CD8-positive, alpha-beta memory T cell (primary cell): ENCODE measurements around the gene GGACT. TPM values are rescaled to one million over a fixed set of nuclear protein-coding genes. Genes with fewer than 3 reads are reported as not detected.
A peak's percentile ranks its signal among the peaks of the same experiment; 100 is the strongest.

Experiments
- CTCF ChIA-PET: fragments of 350-600 bp; sonication (Branson Sonifier 250); formaldehyde crosslinking; loops from one replicate; lab custom pipeline; 2021; ENCODE audit warnings: antibody characterized with exemption; lab: Charles Lee
- POLR2A ChIA-PET: fragments of 350-600 bp; sonication (Branson Sonifier 250); formaldehyde crosslinking; loops from one replicate; lab custom pipeline; 2021; ENCODE audit warnings: antibody characterized with exemption; lab: Charles Lee
- DNase-seq, 5 donors: peaks; one replicate each; pipeline versions ENCODE4 v3.0.0 to v3.0.0-alpha.2; 2020 to 2022; ENCODE audit warnings: mixed read lengths in 1 of 5
- H3K27ac ChIP-seq: one replicate; pipeline ENCODE4 v1.7.0; 2013; ENCODE audit warnings: low read depth, mild to moderate bottlenecking, low read length, moderate library complexity
- H3K27me3 ChIP-seq: 2 replicates; pipeline ENCODE4 v1.7.0; 2013; ENCODE audit warnings: low read length, mild to moderate bottlenecking; ENCODE audit not compliant: insufficient read depth, poor library complexity, severe bottlenecking
- H3K36me3 ChIP-seq: 2 replicates; pipeline ENCODE4 v1.7.0; 2013; ENCODE audit warnings: mild to moderate bottlenecking, low read length, moderate library complexity; ENCODE audit not compliant: insufficient read depth
- H3K4me1 ChIP-seq: 2 replicates; pipeline ENCODE4 v1.7.0; 2013; ENCODE audit warnings: mild to moderate bottlenecking, low read length, moderate library complexity; ENCODE audit not compliant: insufficient read depth
- H3K4me3 ChIP-seq: 2 replicates; pipeline ENCODE4 v1.7.0; 2013; ENCODE audit warnings: mild to moderate bottlenecking, low read length
- H3K9me3 ChIP-seq: 2 replicates; pipeline ENCODE4 v1.7.0; 2013; ENCODE audit warnings: mild to moderate bottlenecking, low read length
- H3K27ac Mint-ChIP-seq, 8 donors: one replicate each; pipeline ENCODE4 v1.8.0; 2020 to 2021; ENCODE audit warnings: mixed read lengths in 8 of 8, mild to moderate bottlenecking in 6 of 8, inconsistent platforms in 3 of 8, moderate library complexity in 3 of 8
- H3K27me3 Mint-ChIP-seq, 2 donors: one replicate each; pipeline ENCODE4 v1.8.0; 2020 to 2021; ENCODE audit warnings: mixed read lengths in 2 of 2, mild to moderate bottlenecking in 1 of 2, moderate library complexity in 1 of 2
- H3K36me3 Mint-ChIP-seq, 3 donors: one replicate each; pipeline ENCODE4 v1.8.0; 2020 to 2021; ENCODE audit warnings: mixed read lengths in 3 of 3, inconsistent platforms in 1 of 3, mild to moderate bottlenecking in 1 of 3
- H3K4me1 Mint-ChIP-seq, 3 donors: one replicate each; pipeline ENCODE4 v1.8.0; 2020 to 2021; ENCODE audit warnings: mixed read lengths in 3 of 3, inconsistent platforms in 1 of 3, mild to moderate bottlenecking in 1 of 3
- H3K4me3 Mint-ChIP-seq, 7 donors: one replicate each; pipeline ENCODE4 v1.8.0; 2020 to 2021; ENCODE audit warnings: mixed read lengths in 7 of 7, mild to moderate bottlenecking in 6 of 7, moderate library complexity in 4 of 7, inconsistent platforms in 2 of 7
- H3K9me3 Mint-ChIP-seq, 5 donors: one replicate each; pipeline ENCODE4 v1.8.0; 2020 to 2022; ENCODE audit warnings: mixed read lengths in 5 of 5, mild to moderate bottlenecking in 3 of 5, moderate library complexity in 2 of 5, inconsistent platforms in 1 of 5
- polyA plus RNA-seq: library from polyadenylated mRNA; unstranded; fragments of 300-500 nt; fragmentation: Illumina TruSeq; gene quantifications from one replicate; pipeline ENCODE4 v1.2.3, GENCODE V29; 2021
- total RNA-seq, 2 experiments: library from RNA; stranded (reverse); gene quantifications; one replicate each; pipeline ENCODE4 v1.2.3, GENCODE V29; 2021

GGACT gene
- total and polyA plus RNA-seq, 3 experiments from 2014 or later, result 4.9 to 9.2 (median 5.7) TPM

GRCh38 chr13:100561599-100562204, 26.9 kb downstream of the GGACT start:
- Mint-ChIP-seq H3K27ac (no peak overlapping the region), H3K4me1 (peaks cover 5 to 10% (median 8%) of the 10 kb centered on the region in 3 donors), H3K4me3 (no peak overlapping the region), H3K36me3 (peaks cover 5 to 10% (median 9%) of the 10 kb centered on the region in 3 donors), H3K27me3 (no peaks in the 10 kb centered on the region), H3K9me3 (peaks cover 0 to 2% (median 0%) of the 10 kb centered on the region in 5 donors)
- H3K4me1 ChIP-seq, result no peaks in the 10 kb centered on the region
- no peaks in the 10 kb centered on the region for H3K27me3 ChIP-seq
- H3K27ac ChIP-seq, result no peak overlapping the region
- H3K4me3 ChIP-seq, result no peak overlapping the region
- ChIA-PET POLR2A (no interaction called here), CTCF (interaction anchor here (0.9 to 2.7 kb wide), 2 partner anchors 11 to 12 kb away, joined by 3 to 7 read pairs; no protein-coding TSS in a partner anchor)
- DNase-seq, result no peak
- no peaks in the 10 kb centered on the region for H3K36me3 ChIP-seq
- H3K9me3 ChIP-seq, result no peaks in the 10 kb centered on the region

GRCh38 chr13:100561158-100561499, 27.5 kb downstream of the GGACT start:
- no peak overlapping the region for H3K27ac Mint-ChIP-seq
- no peak overlapping the region for H3K4me3 Mint-ChIP-seq
- CTCF ChIA-PET, result interaction anchor here (0.9 to 2.7 kb wide), 2 partner anchors 11 to 12 kb away, joined by 3 to 7 read pairs; no protein-coding TSS in a partner anchor
- peaks cover 5 to 10% (median 8%) of the 10 kb centered on the region in 3 donors for H3K4me1 Mint-ChIP-seq
- no peaks in the 10 kb centered on the region for H3K9me3 Mint-ChIP-seq
- H3K4me1 ChIP-seq, result no peaks in the 10 kb centered on the region
- no peaks in the 10 kb centered on the region for H3K36me3 ChIP-seq
- no peaks in the 10 kb centered on the region for H3K9me3 ChIP-seq
- no peak overlapping the region for H3K4me3 ChIP-seq
- H3K27me3 ChIP-seq, result no peaks in the 10 kb centered on the region
- POLR2A ChIA-PET, result no interaction called here
- no peaks in the 10 kb centered on the region for H3K27me3 Mint-ChIP-seq
- no peak for DNase-seq
- peaks cover 3 to 7% (median 5%) of the 10 kb centered on the region in 3 donors for H3K36me3 Mint-ChIP-seq
- no peak overlapping the region for H3K27ac ChIP-seq

GRCh38 chr13:100560498-100561157, 28.0 kb downstream of the GGACT start:
- H3K36me3 Mint-ChIP-seq, result peaks cover 4 to 8% (median 5%) of the 10 kb centered on the region in 3 donors
- no peak for DNase-seq
- H3K27ac ChIP-seq, result no peak overlapping the region
- H3K4me3 Mint-ChIP-seq, result no peak overlapping the region
- no peaks in the 10 kb centered on the region for H3K9me3 ChIP-seq
- no peaks in the 10 kb centered on the region for H3K4me1 ChIP-seq
- H3K27me3 Mint-ChIP-seq, result no peaks in the 10 kb centered on the region
- peaks cover 5 to 8% (median 8%) of the 10 kb centered on the region in 3 donors for H3K4me1 Mint-ChIP-seq
- ChIA-PET POLR2A (no interaction called here), CTCF (interaction anchor here (0.7 to 2.7 kb wide), 4 partner anchors 12 to 27 kb away, joined by 3 to 7 read pairs (median 4); no protein-coding TSS in a partner anchor)
- H3K9me3 Mint-ChIP-seq, result no peaks in the 10 kb centered on the region
- H3K27me3 ChIP-seq, result no peaks in the 10 kb centered on the region
- H3K36me3 ChIP-seq, result no peaks in the 10 kb centered on the region
- no peak overlapping the region for H3K4me3 ChIP-seq
- H3K27ac Mint-ChIP-seq, result peak overlapping the region in 1 of 8 donors; percentile 34

GRCh38 chr13:100559886-100560285, 28.7 kb downstream of the GGACT start:
- no peak for DNase-seq
- Histone ChIP-seq H3K27me3 (no peaks in the 10 kb centered on the region), H3K27ac (no peak overlapping the region), H3K9me3 (no peaks in the 10 kb centered on the region), H3K36me3 (no peaks in the 10 kb centered on the region), H3K4me3 (no peak overlapping the region), H3K4me1 (no peaks in the 10 kb centered on the region)
- H3K36me3 Mint-ChIP-seq, result peaks cover 5 to 9% (median 6%) of the 10 kb centered on the region in 3 donors
- ChIA-PET POLR2A (no interaction called here), CTCF (interaction anchor here (0.7 to 1.1 kb wide), 2 partner anchors 13 to 28 kb away, joined by 3 to 4 read pairs; no protein-coding TSS in a partner anchor)
- no peak overlapping the region for H3K27ac Mint-ChIP-seq
- H3K4me1 Mint-ChIP-seq, result peaks cover under 1 to 8% (median 3%) of the 10 kb centered on the region in 3 donors
- no peaks in the 10 kb centered on the region for H3K9me3 Mint-ChIP-seq
- no peaks in the 10 kb centered on the region for H3K27me3 Mint-ChIP-seq
- no peak overlapping the region for H3K4me3 Mint-ChIP-seq

GRCh38 chr13:100552755-100553154, 35.8 kb downstream of the GGACT start:
- H3K4me3 ChIP-seq, result no peak overlapping the region
- H3K36me3 ChIP-seq, result no peaks in the 10 kb centered on the region
- H3K27ac ChIP-seq, result no peak overlapping the region
- Mint-ChIP-seq H3K36me3 (peaks cover 12 to 14% (median 12%) of the 10 kb centered on the region in 3 donors), H3K4me1 (peaks cover 0 to 3% (median 0%) of the 10 kb centered on the region in 3 donors), H3K9me3 (no peaks in the 10 kb centered on the region), H3K4me3 (no peak overlapping the region), H3K27ac (no peak overlapping the region), H3K27me3 (no peaks in the 10 kb centered on the region)
- ChIA-PET POLR2A (no interaction called here), CTCF (no interaction called here)
- H3K4me1 ChIP-seq, result no peaks in the 10 kb centered on the region
- H3K27me3 ChIP-seq, result no peaks in the 10 kb centered on the region
- H3K9me3 ChIP-seq, result no peaks in the 10 kb centered on the region
- DNase-seq, result no peak

- no peaks in the 10 kb centered on the region for H3K9me3 ChIP-seq
- H3K4me3 Mint-ChIP-seq, result no peak overlapping the region
- H3K4me1 ChIP-seq, result no peaks in the 10 kb centered on the region
- H3K36me3 Mint-ChIP-seq, result peaks cover 4 to 7% (median 4%) of the 10 kb centered on the region in 3 donors
- no peaks in the 10 kb centered on the region for H3K9me3 Mint-ChIP-seq
- CTCF ChIA-PET, result no interaction called here
- DNase-seq, result no peak
- no peaks in the 10 kb centered on the region for H3K36me3 ChIP-seq
- no peak overlapping the region for H3K27ac Mint-ChIP-seq
- no peak overlapping the region for H3K27ac ChIP-seq
- H3K27me3 ChIP-seq, result no peaks in the 10 kb centered on the region
- POLR2A ChIA-PET, result no interaction called here
- H3K4me3 ChIP-seq, result no peak overlapping the region
- H3K27me3 Mint-ChIP-seq, result no peaks in the 10 kb centered on the region
- H3K4me1 Mint-ChIP-seq, result no peaks in the 10 kb centered on the region
Observed at GRCh38 chr13:100549316-100549715, 39.3 kb downstream of the GGACT start.

GRCh38 chr13:100547791-100548201, 40.8 kb downstream of the GGACT start:
- Histone ChIP-seq H3K4me3 (no peak overlapping the region), H3K4me1 (no peaks in the 10 kb centered on the region), H3K27me3 (no peaks in the 10 kb centered on the region), H3K36me3 (no peaks in the 10 kb centered on the region), H3K27ac (no peak overlapping the region), H3K9me3 (no peaks in the 10 kb centered on the region)
- Mint-ChIP-seq H3K27me3 (no peaks in the 10 kb centered on the region), H3K9me3 (no peaks in the 10 kb centered on the region), H3K4me3 (no peak overlapping the region), H3K27ac (no peak overlapping the region), H3K36me3 (peaks cover 0 to 2% (median 0%) of the 10 kb centered on the region in 3 donors), H3K4me1 (peaks cover 1 to 3% (median 3%) of the 10 kb centered on the region in 3 donors)
- ChIA-PET POLR2A (no interaction called here), CTCF (no interaction called here)
- no peak for DNase-seq

GRCh38 chr13:100546713-100547405, 41.7 kb downstream of the GGACT start:
- H3K9me3 ChIP-seq, result no peaks in the 10 kb centered on the region
- H3K4me3 ChIP-seq, result no peak overlapping the region
- Mint-ChIP-seq H3K27ac (peak overlapping the region in 1 of 8 donors; percentile 85), H3K27me3 (no peaks in the 10 kb centered on the region), H3K4me1 (peaks cover 3 to 9% (median 6%) of the 10 kb centered on the region in 3 donors), H3K9me3 (no peaks in the 10 kb centered on the region), H3K4me3 (no peak overlapping the region), H3K36me3 (peaks cover 0 to 2% (median 0%) of the 10 kb centered on the region in 3 donors)
- H3K36me3 ChIP-seq, result no peaks in the 10 kb centered on the region
- no peaks in the 10 kb centered on the region for H3K4me1 ChIP-seq
- H3K27ac ChIP-seq, result no peak overlapping the region
- ChIA-PET POLR2A (no interaction called here), CTCF (no interaction called here)
- H3K27me3 ChIP-seq, result no peaks in the 10 kb centered on the region
- DNase-seq, result no peak
